ENCODE data around the gene TBC1D22A.

Gene TBC1D22A

DNA sequence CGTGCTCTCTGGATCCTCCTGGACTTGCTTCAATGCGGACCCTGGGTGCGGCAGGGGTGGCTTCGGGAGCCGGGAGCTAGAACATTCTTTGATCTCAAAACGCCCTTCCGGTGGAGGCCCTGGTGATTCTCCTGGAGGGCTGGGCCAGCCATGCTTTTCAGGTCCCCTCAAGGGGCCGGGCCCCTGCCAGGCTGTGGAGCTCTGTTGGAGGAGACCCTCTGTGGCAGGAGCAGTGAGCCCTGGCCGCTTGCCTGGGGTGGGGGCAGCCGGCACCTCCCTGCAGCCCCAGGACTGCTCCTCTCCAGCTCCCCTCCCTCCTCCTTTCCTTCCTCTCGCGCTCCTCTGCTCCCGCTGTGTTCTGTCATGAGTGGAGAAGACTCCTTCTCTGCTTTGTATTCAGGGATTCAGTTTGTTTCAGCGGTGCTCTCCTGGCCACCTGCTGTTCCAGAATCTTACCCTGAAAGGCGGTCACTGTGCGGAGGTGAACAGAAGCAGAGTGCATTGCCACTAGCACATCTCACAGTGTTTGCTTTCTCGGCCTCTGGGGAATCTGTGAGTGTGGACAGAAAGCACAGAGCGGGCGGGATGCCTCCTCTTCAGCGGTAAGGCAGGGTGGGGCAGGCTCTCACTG lies 289.1 kb downstream of the TBC1D22A start:
- no peak overlapping the region for H3K27ac ChIP-seq (ENCODE audit: poor library complexity, severe bottlenecking)
- DNase-seq (ENCODE audit: low spot score) (no peak), ATAC-seq (ENCODE audit: low read depth) (no peak)
- peaks cover 11% of the 10 kb centered on the region for H3K4me1 ChIP-seq (ENCODE audit: insufficient read depth, poor library complexity, severe bottlenecking)
- H3K9me3 ChIP-seq (ENCODE audit: severe bottlenecking), result no peaks in the 10 kb centered on the region
- TF ChIP-seq, protein P1, sequence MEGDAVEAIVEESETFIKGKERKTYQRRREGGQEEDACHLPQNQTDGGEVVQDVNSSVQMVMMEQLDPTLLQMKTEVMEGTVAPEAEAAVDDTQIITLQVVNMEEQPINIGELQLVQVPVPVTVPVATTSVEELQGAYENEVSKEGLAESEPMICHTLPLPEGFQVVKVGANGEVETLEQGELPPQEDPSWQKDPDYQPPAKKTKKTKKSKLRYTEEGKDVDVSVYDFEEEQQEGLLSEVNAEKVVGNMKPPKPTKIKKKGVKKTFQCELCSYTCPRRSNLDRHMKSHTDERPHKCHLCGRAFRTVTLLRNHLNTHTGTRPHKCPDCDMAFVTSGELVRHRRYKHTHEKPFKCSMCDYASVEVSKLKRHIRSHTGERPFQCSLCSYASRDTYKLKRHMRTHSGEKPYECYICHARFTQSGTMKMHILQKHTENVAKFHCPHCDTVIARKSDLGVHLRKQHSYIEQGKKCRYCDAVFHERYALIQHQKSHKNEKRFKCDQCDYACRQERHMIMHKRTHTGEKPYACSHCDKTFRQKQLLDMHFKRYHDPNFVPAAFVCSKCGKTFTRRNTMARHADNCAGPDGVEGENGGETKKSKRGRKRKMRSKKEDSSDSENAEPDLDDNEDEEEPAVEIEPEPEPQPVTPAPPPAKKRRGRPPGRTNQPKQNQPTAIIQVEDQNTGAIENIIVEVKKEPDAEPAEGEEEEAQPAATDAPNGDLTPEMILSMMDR (IDR thresholded peaks at IDR 0.05; ENCODE audit: poor library complexity, severe bottlenecking), result no peak
- no peak overlapping the region for H3K4me3 ChIP-seq (ENCODE audit: severe bottlenecking)
- no peaks in the 10 kb centered on the region for H3K36me3 ChIP-seq (ENCODE audit: low read depth)
- H3K27me3 ChIP-seq (ENCODE audit: insufficient read depth, poor library complexity, severe bottlenecking), result no peaks in the 10 kb centered on the region

DNA sequence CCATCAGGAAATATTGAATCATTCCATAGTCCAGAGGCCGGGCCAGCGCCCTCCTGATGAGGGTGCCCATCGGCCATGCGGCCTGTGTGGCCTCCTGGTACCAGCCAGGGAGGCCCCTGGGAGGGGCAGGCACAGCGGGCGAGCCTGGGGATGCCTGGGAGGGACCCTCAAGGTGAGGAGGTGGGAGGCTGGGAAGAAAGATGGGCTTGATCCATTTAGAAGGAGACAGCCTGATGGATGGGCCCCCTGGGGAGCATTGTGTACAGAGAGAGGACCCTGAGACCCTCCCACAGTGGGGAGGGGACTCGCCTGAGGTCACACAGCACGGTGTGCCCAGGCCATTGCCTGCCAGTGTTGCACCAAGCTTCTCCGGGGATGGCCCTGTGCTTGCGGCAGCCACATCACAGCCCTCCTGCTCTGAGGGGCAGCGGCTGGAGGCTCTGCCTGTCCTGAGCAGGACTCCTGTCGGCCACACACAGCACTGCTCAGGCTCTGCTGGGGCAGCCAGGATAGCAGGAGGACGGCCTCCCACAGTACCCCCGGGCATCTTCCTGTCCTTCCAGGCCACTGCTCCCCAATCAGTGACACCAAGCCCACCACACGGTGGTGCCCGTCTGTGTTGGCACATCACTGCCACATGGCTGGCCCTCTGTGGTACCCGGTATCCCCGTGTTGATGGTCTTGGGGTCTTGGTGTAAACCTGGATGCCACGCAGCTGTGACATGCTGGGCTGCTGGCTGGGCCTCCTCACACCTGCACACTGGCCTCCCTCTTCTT lies 290.0 kb downstream of the TBC1D22A start:
- H3K9me3 ChIP-seq (ENCODE audit: severe bottlenecking), result no peaks in the 10 kb centered on the region
- no peak overlapping the region for H3K27ac ChIP-seq (ENCODE audit: poor library complexity, severe bottlenecking)
- no peak for ATAC-seq (ENCODE audit: low read depth)
- DNase-seq (ENCODE audit: low spot score), result no peak
- no peaks in the 10 kb centered on the region for H3K27me3 ChIP-seq (ENCODE audit: insufficient read depth, poor library complexity, severe bottlenecking)
- H3K4me3 ChIP-seq (ENCODE audit: severe bottlenecking), result no peak overlapping the region
- H3K36me3 ChIP-seq (ENCODE audit: low read depth), result no peaks in the 10 kb centered on the region
- H3K4me1 ChIP-seq (ENCODE audit: insufficient read depth, poor library complexity, severe bottlenecking), result peaks cover 11% of the 10 kb centered on the region
- TF ChIP-seq, protein P1 (IDR thresholded peaks at IDR 0.05; ENCODE audit: poor library complexity, severe bottlenecking), result no peak

DNA sequence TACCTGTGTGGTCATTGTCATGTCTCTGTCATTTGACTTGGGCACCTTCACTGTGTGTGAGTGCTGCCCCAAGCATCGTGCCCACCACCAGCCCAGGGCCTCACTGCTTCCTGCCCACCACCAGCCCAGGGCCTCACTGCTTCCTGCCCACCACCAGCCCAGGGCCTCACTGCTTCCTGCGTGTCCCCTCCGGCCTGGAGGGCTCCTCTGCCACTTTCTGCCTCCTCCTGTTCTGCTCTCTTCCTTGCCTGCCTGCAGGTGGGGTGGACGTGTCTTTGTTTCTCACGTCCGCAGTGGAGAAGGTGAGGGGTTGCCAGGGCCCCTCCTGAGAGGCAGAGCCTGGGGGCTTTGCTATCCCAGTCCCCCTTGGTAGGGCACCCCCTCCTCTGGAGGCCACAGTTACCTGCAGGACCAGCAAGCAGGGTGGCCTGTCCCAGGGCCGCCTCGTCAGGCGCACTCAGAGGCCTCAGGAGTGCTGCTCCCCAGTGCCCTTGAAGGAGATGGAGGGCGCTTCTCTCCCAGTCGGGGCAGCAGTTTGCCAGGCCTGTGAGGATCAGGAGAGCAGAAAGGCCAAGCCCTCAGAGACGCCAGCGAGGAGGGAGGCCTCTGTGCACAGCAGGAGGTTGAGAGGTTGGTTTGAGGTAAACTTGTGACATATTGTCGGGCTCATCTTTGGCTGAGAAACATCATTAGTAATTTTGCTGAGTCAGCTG lies 290.7 kb downstream of the TBC1D22A start:
- Histone ChIP-seq H3K4me1 (ENCODE audit: insufficient read depth, poor library complexity, severe bottlenecking) (peaks cover 11% of the 10 kb centered on the region), H3K4me3 (ENCODE audit: severe bottlenecking) (no peak overlapping the region), H3K27ac (ENCODE audit: poor library complexity, severe bottlenecking) (no peak overlapping the region), H3K36me3 (ENCODE audit: low read depth) (no peaks in the 10 kb centered on the region), H3K9me3 (ENCODE audit: severe bottlenecking) (no peaks in the 10 kb centered on the region), H3K27me3 (ENCODE audit: insufficient read depth, poor library complexity, severe bottlenecking) (no peaks in the 10 kb centered on the region)
- DNase-seq (ENCODE audit: low spot score) (no peak), ATAC-seq (ENCODE audit: low read depth) (no peak)
- TF ChIP-seq, protein P1 (IDR thresholded peaks at IDR 0.05; ENCODE audit: poor library complexity, severe bottlenecking), result no peak

DNA sequence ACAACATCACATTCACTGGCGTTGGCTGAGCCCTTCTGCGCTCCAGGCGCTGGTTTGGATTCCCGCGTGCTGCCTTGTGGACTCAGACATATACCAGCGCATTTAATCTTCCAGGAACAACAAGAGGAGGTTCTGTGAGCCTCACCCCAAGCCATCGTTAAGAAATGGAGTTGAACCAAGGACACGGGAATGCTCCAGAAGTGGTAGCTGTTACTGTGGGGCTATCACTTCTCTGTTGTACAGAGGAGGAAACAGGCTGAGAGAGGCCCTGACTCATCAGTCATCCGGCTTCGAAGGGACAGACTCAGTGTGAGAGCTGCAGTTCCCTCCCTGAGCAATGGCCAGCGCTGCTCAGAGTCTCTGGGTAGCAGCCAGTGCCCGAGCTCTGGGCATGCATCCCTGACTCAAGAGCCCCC lies 291.3 kb downstream of the TBC1D22A start:
- no peak for DNase-seq (ENCODE audit: low spot score)
- H3K27me3 ChIP-seq (ENCODE audit: insufficient read depth, poor library complexity, severe bottlenecking), result no peaks in the 10 kb centered on the region
- H3K4me3 ChIP-seq (ENCODE audit: severe bottlenecking), result no peak overlapping the region
- H3K27ac ChIP-seq (ENCODE audit: poor library complexity, severe bottlenecking), result no peak overlapping the region
- no peak; the same call in 2 of the 3 replicates for ATAC-seq (ENCODE audit: low read depth)
- H3K9me3 ChIP-seq (ENCODE audit: severe bottlenecking), result no peaks in the 10 kb centered on the region
- no peaks in the 10 kb centered on the region for H3K36me3 ChIP-seq (ENCODE audit: low read depth)
- peaks cover 7% of the 10 kb centered on the region for H3K4me1 ChIP-seq (ENCODE audit: insufficient read depth, poor library complexity, severe bottlenecking)
- TF ChIP-seq, protein P1 (IDR thresholded peaks at IDR 0.05; ENCODE audit: poor library complexity, severe bottlenecking), result no peak

Data from RWPE2 (cell line).